RKO (cell line): Measurements from ENCODE around the gene PHACTR1.
A peak's percentile ranks its signal among the peaks of the same experiment; 100 is the strongest.
"Not testable (repeated sequence)": the region's sequence is repeated elsewhere in the genome, so short reads cannot be mapped to it uniquely, and the experiment has no call there.

Experiments used
- DNase-seq: peaks from one replicate; pipeline ENCODE4 v3.0.0-alpha.2; 2016; ENCODE audit warnings: low spot score

The PHACTR1 gene

GRCh38 chr6:13314806-13315205 is 598.2 kb downstream of the PHACTR1 start:
- no peak for DNase-seq

DNA sequence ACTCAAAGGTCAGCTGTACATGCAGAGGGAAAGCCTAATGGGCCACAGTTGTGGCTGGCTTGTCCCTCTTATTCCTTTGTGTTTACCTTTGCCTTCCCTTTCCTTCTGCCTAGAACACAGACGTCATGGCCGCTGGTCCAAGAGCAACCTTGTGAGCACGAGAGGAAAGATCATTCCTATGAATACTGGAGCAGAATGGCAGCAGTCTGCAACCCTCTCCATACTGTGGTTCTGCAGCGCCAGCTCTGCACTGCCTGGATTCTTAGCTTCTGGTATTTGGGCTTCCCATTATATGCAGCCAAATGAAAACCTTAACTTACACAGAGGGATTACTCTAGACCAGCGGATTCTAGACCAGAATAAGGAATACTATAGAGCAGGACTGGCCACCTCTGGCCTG is 599.3 kb downstream of the PHACTR1 start:
- no peak for DNase-seq

- DNase-seq: no peak
Observed at GRCh38 chr6:13318821-13319220, 602.3 kb downstream of the PHACTR1 start.

- no peak for DNase-seq
Observed at GRCh38 chr6:13319891-13320564, 603.5 kb downstream of the PHACTR1 start.

DNA sequence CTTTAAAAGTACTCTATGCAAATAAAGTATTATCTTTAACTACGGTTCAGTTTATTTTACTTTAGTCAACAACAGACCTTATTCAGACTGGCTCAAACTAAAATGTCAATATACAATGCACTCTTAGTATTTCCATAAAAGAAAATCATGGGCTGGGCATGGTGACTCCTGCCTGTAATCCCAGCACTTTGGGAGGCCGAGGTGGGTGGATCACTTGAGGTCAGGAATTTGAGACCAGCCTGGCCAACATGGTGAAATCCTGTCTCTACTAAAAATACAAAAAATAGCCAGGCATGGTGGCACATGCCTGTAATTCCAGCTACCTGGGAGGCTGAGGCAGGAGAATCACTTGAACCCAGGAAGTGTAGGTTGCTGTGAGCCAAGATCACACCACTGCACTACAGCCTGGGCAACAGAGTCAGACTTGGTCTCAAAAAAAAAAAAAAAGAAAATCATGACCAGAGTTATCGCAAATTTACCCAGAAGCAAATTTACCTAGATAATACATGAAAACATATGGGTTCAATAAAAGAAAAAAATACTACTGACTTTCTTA is 609.5 kb downstream of the PHACTR1 start:
- not testable (repeated sequence) for DNase-seq

- DNase-seq: peak; percentile 57
Observed at GRCh38 chr6:13327691-13328075, 611.1 kb downstream of the PHACTR1 start.

GRCh38 chr6:13328076-13328874 is 611.7 kb downstream of the PHACTR1 start, which contains the start of gene TBC1D7:
Gene TBC1D7, minus strand, starts transcription at chr6:13328537. Its CDS starts 1,639 bp downstream, at chr6:13326898.
- DNase-seq: peak; percentile 93

DNA sequence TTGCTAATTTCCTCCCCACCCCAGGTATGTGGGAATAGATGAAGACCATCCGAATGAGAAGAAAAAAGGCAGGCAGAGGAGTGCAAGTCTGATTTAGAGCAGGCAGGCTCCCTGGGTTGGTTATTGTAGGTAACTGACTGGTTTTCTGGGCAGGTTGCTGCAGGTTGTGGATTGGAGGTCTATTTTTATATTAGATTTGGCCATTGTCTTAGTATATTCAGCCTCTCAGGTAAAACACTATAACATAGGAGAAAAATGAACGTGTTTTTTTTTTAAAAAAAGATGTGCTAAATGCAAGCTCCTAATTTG is 612.3 kb downstream of the PHACTR1 start:
- no peak for DNase-seq

- peak; percentile 48 for DNase-seq
Observed at GRCh38 chr6:13331516-13332348, 615.2 kb downstream of the PHACTR1 start.

DNA sequence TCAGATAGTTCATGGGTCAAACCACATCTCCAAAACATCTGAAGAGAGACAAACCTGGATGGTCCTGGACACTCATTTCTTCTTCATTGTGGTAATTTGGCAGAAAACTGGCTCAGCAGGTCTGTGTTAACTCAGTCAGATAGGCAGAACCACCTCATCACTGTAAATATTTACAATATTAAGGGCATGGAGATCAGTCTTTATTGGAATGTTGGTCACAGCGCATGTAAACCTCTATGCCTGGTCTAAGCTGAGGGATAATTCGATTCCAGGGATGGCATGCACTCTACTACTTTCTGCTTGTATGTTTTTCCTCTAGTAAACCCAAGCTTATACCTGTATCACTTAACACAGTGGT is 615.8 kb downstream of the PHACTR1 start:
- DNase-seq: no peak

DNA sequence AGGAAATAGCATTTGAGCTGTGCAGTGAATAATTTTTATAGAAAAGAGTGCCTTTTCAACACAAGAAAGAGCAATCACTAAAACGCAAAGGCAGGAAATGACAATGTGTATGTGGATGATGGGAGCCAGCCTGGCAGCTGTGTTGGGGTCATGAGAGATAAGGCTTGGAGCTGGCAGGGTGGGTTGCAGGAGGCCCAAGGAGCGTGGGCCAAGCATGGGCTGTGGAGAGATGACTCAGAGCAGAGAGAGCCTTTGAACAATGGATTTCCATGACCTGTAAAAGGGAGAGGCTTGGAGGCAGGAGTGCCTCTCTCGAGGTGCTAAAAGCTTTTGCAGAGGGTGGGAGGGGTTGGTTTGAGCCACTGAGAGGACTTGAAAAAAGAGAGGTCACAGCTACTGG is 618.4 kb downstream of the PHACTR1 start:
- no peak for DNase-seq

DNA sequence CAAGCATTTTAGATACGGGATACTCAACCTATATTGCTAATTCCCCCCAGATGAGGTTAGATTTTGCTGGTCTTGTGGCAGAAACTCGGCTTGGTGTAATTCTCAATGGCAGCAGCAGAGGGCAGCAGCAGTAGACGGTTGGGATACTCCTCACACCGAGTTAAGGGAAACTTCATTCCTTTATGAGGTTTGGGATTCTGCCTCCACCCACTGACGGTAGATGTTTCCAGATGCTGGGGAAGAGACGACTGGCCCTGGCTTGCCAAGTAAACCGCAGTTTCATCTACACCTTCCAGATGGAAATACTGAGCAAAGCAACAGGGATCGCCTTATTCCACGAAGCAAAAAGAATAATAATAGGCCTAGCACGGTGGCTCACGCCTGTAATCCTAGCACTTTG is 620.0 kb downstream of the PHACTR1 start:
- peak; percentile 72 for DNase-seq

GRCh38 chr6:13338038-13338437 is 621.5 kb downstream of the PHACTR1 start:
- no peak for DNase-seq
